ENCODE data around the gene WDR5. TPM values are rescaled to one million over a fixed set of nuclear protein-coding genes. Genes with fewer than 3 reads are reported as not detected.

Gene WDR5
- total and polyA plus RNA-seq, 2 experiments from 2014 or later = 37.0 to 56.6 TPM

- Histone ChIP-seq H3K9me2 (ENCODE audit: insufficient read depth) (no peaks in the 10 kb centered on the region), H3K36me3 (ENCODE audit: insufficient read depth) (no peaks in the 10 kb centered on the region), H3K4me2 (no peak overlapping the region; the same call in 1 of the 2 replicates), H3F3A (replicated peaks; ENCODE audit: low read depth) (no peaks in the 10 kb centered on the region), H2AFZ (peak overlapping the region; percentile 66; the same call in 1 of the 2 replicates), H4K20me1 (replicated peaks; ENCODE audit: insufficient read depth) (no peaks in the 10 kb centered on the region), H3K27ac (ENCODE audit: low read depth) (no peak overlapping the region), H3K79me2 (replicated peaks; ENCODE audit: insufficient read depth) (no peaks in the 10 kb centered on the region), H3K27me3 (ENCODE audit: insufficient read depth) (no peaks in the 10 kb centered on the region), H3K4me1 (ENCODE audit: insufficient read depth) (no peaks in the 10 kb centered on the region), H3K4me3 (no peak overlapping the region)
- peak; percentile 69 for DNase-seq (ENCODE audit: low spot score)
- peak; percentile 78 for ATAC-seq
- no peak overlapping the region for H3K27ac Mint-ChIP-seq
- H3K4me1 Mint-ChIP-seq = peaks cover 2% of the 10 kb centered on the region; the same call in 2 of the 3 replicates
- TF ChIP-seq STAT1 (IDR thresholded peaks at IDR 0.05; ENCODE audit: unreplicated experiment) = no peak
- TF ChIP-seq JUNB (IDR thresholded peaks at IDR 0.05; ENCODE audit: unreplicated experiment) = no peak
- no peak for TF ChIP-seq ZNF114 (CRISPR knock-in tag; IDR thresholded peaks at IDR 0.05)
- no peak for TF ChIP-seq NANOG (IDR thresholded peaks at IDR 0.05; ENCODE audit: borderline replicate concordance)
- no peak for TF ChIP-seq CTCF (conservative IDR thresholded peaks at IDR 0.05; ENCODE audit: low read depth in 2 of 2)
- TF ChIP-seq ETS1 (IDR thresholded peaks at IDR 0.05) = no peak
- TF ChIP-seq EZH2 (IDR thresholded peaks at IDR 0.05; ENCODE audit: low read depth, unreplicated experiment) = no peak
- no peak for TF ChIP-seq ZNF331 (CRISPR knock-in tag; IDR thresholded peaks at IDR 0.05; ENCODE audit: low read depth)
- no peak for TF ChIP-seq EZH2phosphoT487 (IDR thresholded peaks at IDR 0.05; ENCODE audit: unreplicated experiment)
- TF ChIP-seq REST (IDR thresholded peaks at IDR 0.05; ENCODE audit: unreplicated experiment) = no peak
- TF ChIP-seq POLR2AphosphoS5 (IDR thresholded peaks at IDR 0.05; ENCODE audit: low read depth) = no peak
- TF ChIP-seq CREB1 (CRISPR knock-in tag; IDR thresholded peaks at IDR 0.05; ENCODE audit: low read depth) = no peak
- TF ChIP-seq ZNF462 (CRISPR knock-in tag; IDR thresholded peaks at IDR 0.05) = no peak
- H3K27me3 Mint-ChIP-seq (ENCODE audit: insufficient read depth, low read depth, poor library complexity) = peaks cover 7% of the 10 kb centered on the region
- H3K36me3 Mint-ChIP-seq (ENCODE audit: low read depth) = no peaks in the 10 kb centered on the region
- no peaks in the 10 kb centered on the region for H3K9me3 Mint-ChIP-seq
- H3K4me3 Mint-ChIP-seq = no peak overlapping the region
These were observed 39.5 kb downstream of the WDR5 start for GRCh38 chr9:134175291-134175807.
